ENCODE data around the gene F2RL3.

The F2RL3 gene

GRCh38 chr19:16904599-16904998 lies 15.8 kb downstream of the F2RL3 start:
- H3K4me3 ChIP-seq (replicated peaks in 1 of 2; ENCODE audit: low read depth in 2 of 2, low read length in 2 of 2): no peak overlapping the region
- no peak for TF ChIP-seq CTCF (IDR thresholded peaks at IDR 0.05; ENCODE audit: low read depth, low read length)
- no peak for DNase-seq (ENCODE audit: low read depth in 2 of 2)

- no peak for TF ChIP-seq CTCF (IDR thresholded peaks at IDR 0.05; ENCODE audit: low read depth, low read length)
- no peak for DNase-seq (ENCODE audit: low read depth in 2 of 2)
- no peak overlapping the region for H3K4me3 ChIP-seq (replicated peaks in 1 of 2; ENCODE audit: low read depth in 2 of 2, low read length in 2 of 2)
Observed at GRCh38 chr19:16908759-16909158, 20.0 kb downstream of the F2RL3 start.

GRCh38 chr19:16911046-16911445 lies 22.2 kb downstream of the F2RL3 start:
- no peak for DNase-seq (ENCODE audit: low read depth in 2 of 2)
- H3K4me3 ChIP-seq (replicated peaks in 1 of 2; ENCODE audit: low read depth in 2 of 2, low read length in 2 of 2): no peak overlapping the region
- no peak for TF ChIP-seq CTCF (IDR thresholded peaks at IDR 0.05; ENCODE audit: low read depth, low read length)

- H3K4me3 ChIP-seq (replicated peaks in 1 of 2; ENCODE audit: low read depth in 2 of 2, low read length in 2 of 2): no peak overlapping the region
- TF ChIP-seq CTCF (IDR thresholded peaks at IDR 0.05; ENCODE audit: low read depth, low read length): no peak
Observed at GRCh38 chr19:16912780-16913179, 24.0 kb downstream of the F2RL3 start.

GRCh38 chr19:16914421-16914820 lies 25.6 kb downstream of the F2RL3 start:
- no peak for DNase-seq (ENCODE audit: low read depth in 2 of 2)
- no peak for TF ChIP-seq CTCF (IDR thresholded peaks at IDR 0.05; ENCODE audit: low read depth, low read length)

More at GRCh38 chr19:16912780-16913179, 24.0 kb downstream of the F2RL3 start:
- no peak for DNase-seq (ENCODE audit: low read depth in 2 of 2)

GRCh38 chr19:16915135-16915534 lies 26.3 kb downstream of the F2RL3 start:
- no peak for TF ChIP-seq CTCF (IDR thresholded peaks at IDR 0.05; ENCODE audit: low read depth, low read length)
- DNase-seq (ENCODE audit: low read depth in 2 of 2): no peak
- H3K4me3 ChIP-seq (replicated peaks in 1 of 2; ENCODE audit: low read depth in 2 of 2, low read length in 2 of 2): no peak overlapping the region

More at GRCh38 chr19:16914421-16914820, 25.6 kb downstream of the F2RL3 start:
- no peak overlapping the region for H3K4me3 ChIP-seq (replicated peaks in 1 of 2; ENCODE audit: low read depth in 2 of 2, low read length in 2 of 2)

- H3K4me3 ChIP-seq (replicated peaks in 1 of 2; ENCODE audit: low read depth in 2 of 2, low read length in 2 of 2): no peak overlapping the region
- no peak for TF ChIP-seq CTCF (IDR thresholded peaks at IDR 0.05; ENCODE audit: low read depth, low read length)
- no peak for DNase-seq (ENCODE audit: low read depth in 2 of 2)
Observed at GRCh38 chr19:16915734-16916133, 26.9 kb downstream of the F2RL3 start.

All from cardiac fibroblast (primary cell).